ENCODE results near the gene GAB1. TPM values are rescaled to one million over a fixed set of nuclear protein-coding genes. Genes with fewer than 3 reads are reported as not detected.

The GAB1 gene
- total RNA-seq, 1 experiment from 2014 or later, result 14.1 TPM

- no peaks in the 10 kb centered on the region for H3K27me3 ChIP-seq (ENCODE audit: control insufficient read depth, insufficient read depth, low read length)
- no peak for DNase-seq
- H3K4me3 ChIP-seq (ENCODE audit: insufficient read depth, low read depth, low read length), result no peak overlapping the region
- no peaks in the 10 kb centered on the region for H3K36me3 ChIP-seq (replicated peaks; ENCODE audit: control insufficient read depth, insufficient read depth, low read length)
These were observed 23.0 kb downstream of the GAB1 start for GRCh38 chr4:143359644-143360193.

GRCh38 chr4:143360838-143361625 lies 24.4 kb downstream of the GAB1 start:
- no peak overlapping the region for H3K4me3 ChIP-seq (ENCODE audit: insufficient read depth, low read depth, low read length)
- no peak for DNase-seq
- H3K36me3 ChIP-seq (replicated peaks; ENCODE audit: control insufficient read depth, insufficient read depth, low read length), result no peaks in the 10 kb centered on the region
- no peaks in the 10 kb centered on the region for H3K27me3 ChIP-seq (ENCODE audit: control insufficient read depth, insufficient read depth, low read length)

GRCh38 chr4:143362349-143363046 lies 25.8 kb downstream of the GAB1 start:
- H3K36me3 ChIP-seq (replicated peaks; ENCODE audit: control insufficient read depth, insufficient read depth, low read length), result no peaks in the 10 kb centered on the region
- no peak overlapping the region for H3K4me3 ChIP-seq (ENCODE audit: insufficient read depth, low read depth, low read length)
- no peak for DNase-seq
- no peaks in the 10 kb centered on the region for H3K27me3 ChIP-seq (ENCODE audit: control insufficient read depth, insufficient read depth, low read length)

- DNase-seq, result no peak
- no peaks in the 10 kb centered on the region for H3K36me3 ChIP-seq (replicated peaks; ENCODE audit: control insufficient read depth, insufficient read depth, low read length)
- H3K27me3 ChIP-seq (ENCODE audit: control insufficient read depth, insufficient read depth, low read length), result no peaks in the 10 kb centered on the region
- no peak overlapping the region for H3K4me3 ChIP-seq (ENCODE audit: insufficient read depth, low read depth, low read length)
These were observed 26.7 kb downstream of the GAB1 start for GRCh38 chr4:143363332-143363731.

- no peak for DNase-seq
- Histone ChIP-seq H3K27me3 (ENCODE audit: control insufficient read depth, insufficient read depth, low read length) (no peaks in the 10 kb centered on the region), H3K36me3 (replicated peaks; ENCODE audit: control insufficient read depth, insufficient read depth, low read length) (no peaks in the 10 kb centered on the region), H3K4me3 (ENCODE audit: insufficient read depth, low read depth, low read length) (no peak overlapping the region)
These were observed 27.4 kb downstream of the GAB1 start for GRCh38 chr4:143364063-143364462.

GRCh38 chr4:143367863-143368262 lies 31.2 kb downstream of the GAB1 start:
- Histone ChIP-seq H3K36me3 (replicated peaks; ENCODE audit: control insufficient read depth, insufficient read depth, low read length) (no peaks in the 10 kb centered on the region), H3K4me3 (ENCODE audit: insufficient read depth, low read depth, low read length) (no peak overlapping the region), H3K27me3 (ENCODE audit: control insufficient read depth, insufficient read depth, low read length) (no peaks in the 10 kb centered on the region)
- no peak for DNase-seq

GRCh38 chr4:143369552-143369951 lies 32.9 kb downstream of the GAB1 start:
- H3K27me3 ChIP-seq (ENCODE audit: control insufficient read depth, insufficient read depth, low read length), result no peaks in the 10 kb centered on the region
- DNase-seq, result no peak
- H3K36me3 ChIP-seq (replicated peaks; ENCODE audit: control insufficient read depth, insufficient read depth, low read length), result no peaks in the 10 kb centered on the region
- no peak overlapping the region for H3K4me3 ChIP-seq (ENCODE audit: insufficient read depth, low read depth, low read length)

GRCh38 chr4:143372093-143372915 lies 35.6 kb downstream of the GAB1 start:
- H3K4me3 ChIP-seq (ENCODE audit: insufficient read depth, low read depth, low read length), result no peak overlapping the region
- no peak for DNase-seq
- H3K36me3 ChIP-seq (replicated peaks; ENCODE audit: control insufficient read depth, insufficient read depth, low read length), result no peaks in the 10 kb centered on the region
- H3K27me3 ChIP-seq (ENCODE audit: control insufficient read depth, insufficient read depth, low read length), result no peaks in the 10 kb centered on the region

GRCh38 chr4:143374255-143374654 lies 37.6 kb downstream of the GAB1 start:
- no peak for DNase-seq
- H3K4me3 ChIP-seq (ENCODE audit: insufficient read depth, low read depth, low read length), result no peak overlapping the region
- H3K27me3 ChIP-seq (ENCODE audit: control insufficient read depth, insufficient read depth, low read length), result no peaks in the 10 kb centered on the region
- H3K36me3 ChIP-seq (replicated peaks; ENCODE audit: control insufficient read depth, insufficient read depth, low read length), result no peaks in the 10 kb centered on the region

GRCh38 chr4:143374771-143375170 lies 38.1 kb downstream of the GAB1 start:
- Histone ChIP-seq H3K4me3 (ENCODE audit: insufficient read depth, low read depth, low read length) (no peak overlapping the region), H3K36me3 (replicated peaks; ENCODE audit: control insufficient read depth, insufficient read depth, low read length) (no peaks in the 10 kb centered on the region), H3K27me3 (ENCODE audit: control insufficient read depth, insufficient read depth, low read length) (no peaks in the 10 kb centered on the region)
- DNase-seq, result no peak

- no peaks in the 10 kb centered on the region for H3K27me3 ChIP-seq (ENCODE audit: control insufficient read depth, insufficient read depth, low read length)
- H3K36me3 ChIP-seq (replicated peaks; ENCODE audit: control insufficient read depth, insufficient read depth, low read length), result no peaks in the 10 kb centered on the region
- no peak overlapping the region for H3K4me3 ChIP-seq (ENCODE audit: insufficient read depth, low read depth, low read length)
- no peak for DNase-seq
These were observed 38.8 kb downstream of the GAB1 start for GRCh38 chr4:143375326-143376073.

GRCh38 chr4:143377611-143378099 lies 41.0 kb downstream of the GAB1 start:
- Histone ChIP-seq H3K36me3 (replicated peaks; ENCODE audit: control insufficient read depth, insufficient read depth, low read length) (no peaks in the 10 kb centered on the region), H3K27me3 (ENCODE audit: control insufficient read depth, insufficient read depth, low read length) (no peaks in the 10 kb centered on the region), H3K4me3 (ENCODE audit: insufficient read depth, low read depth, low read length) (no peak overlapping the region)
- DNase-seq, result no peak

GRCh38 chr4:143380629-143381028 lies 44.0 kb downstream of the GAB1 start:
- Histone ChIP-seq H3K27me3 (ENCODE audit: control insufficient read depth, insufficient read depth, low read length) (no peaks in the 10 kb centered on the region), H3K4me3 (ENCODE audit: insufficient read depth, low read depth, low read length) (no peak overlapping the region), H3K36me3 (replicated peaks; ENCODE audit: control insufficient read depth, insufficient read depth, low read length) (no peaks in the 10 kb centered on the region)
- no peak for DNase-seq
